HG03378 (cell line): Measurements from ENCODE around the gene MRPL11.
"Not testable (repeated sequence)": the region's sequence is repeated elsewhere in the genome, so short reads cannot be mapped to it uniquely, and the experiment has no call there.

Experiments
- ATAC-seq: cut with Tn5 transposase; IDR thresholded peaks from one replicate; pipeline ENCODE4 v1.9.1; 2021; ENCODE audit warnings: mild to moderate bottlenecking, moderate library complexity; ENCODE audit not compliant: unreplicated experiment

MRPL11 gene

GRCh38 chr11:66431871-66432329 is 6.7 kb downstream of the MRPL11 start:
- ATAC-seq = not testable (repeated sequence)

GRCh38 chr11:66431287-66431686 is 7.4 kb downstream of the MRPL11 start:
- ATAC-seq = not testable (repeated sequence)

- no peak for ATAC-seq
Observed at GRCh38 chr11:66429983-66430602, 8.6 kb downstream of the MRPL11 start.

GRCh38 chr11:66428933-66429332 is 9.7 kb downstream of the MRPL11 start:
- no peak for ATAC-seq

- no peak for ATAC-seq
Observed at GRCh38 chr11:66426314-66426713, 12.3 kb downstream of the MRPL11 start.

- no peak for ATAC-seq
Observed at GRCh38 chr11:66421492-66422205, 17.0 kb downstream of the MRPL11 start.

GRCh38 chr11:66420671-66421476 is 17.8 kb downstream of the MRPL11 start, which contains the start of gene NPAS4:
TSS of gene NPAS4 (plus strand) at chr11:66421035. CDS start at chr11:66421180, 145 bp downstream.
- no peak for ATAC-seq

GRCh38 chr11:66419825-66420224 is 18.8 kb downstream of the MRPL11 start:
- no peak for ATAC-seq

- ATAC-seq = no peak
Observed at GRCh38 chr11:66418986-66419308, 19.7 kb downstream of the MRPL11 start.

GRCh38 chr11:66418168-66418985 is 20.3 kb downstream of the MRPL11 start:
- no peak for ATAC-seq

- no peak for ATAC-seq
Observed at GRCh38 chr11:66417000-66417399, 21.6 kb downstream of the MRPL11 start.

GRCh38 chr11:66415423-66415822 is 23.2 kb downstream of the MRPL11 start:
- ATAC-seq = no peak

GRCh38 chr11:66414120-66414934 is 24.3 kb downstream of the MRPL11 start:
- no peak for ATAC-seq

- no peak for ATAC-seq
Observed at GRCh38 chr11:66413167-66413566, 25.5 kb downstream of the MRPL11 start.

GRCh38 chr11:66412110-66412509 is 26.5 kb downstream of the MRPL11 start:
- no peak for ATAC-seq

GRCh38 chr11:66411323-66411722 is 27.3 kb downstream of the MRPL11 start:
- ATAC-seq = no peak

- no peak for ATAC-seq
Observed at GRCh38 chr11:66410191-66410590, 28.5 kb downstream of the MRPL11 start.

- no peak for ATAC-seq
Observed at GRCh38 chr11:66409226-66409625, 29.4 kb downstream of the MRPL11 start.

GRCh38 chr11:66408488-66409214 is 30.0 kb downstream of the MRPL11 start:
- ATAC-seq = no peak
